HCT116 (cell line): ENCODE data around the gene KIAA0825. TPM values are rescaled to one million over a fixed set of nuclear protein-coding genes. Genes with fewer than 3 reads are reported as not detected.

Experiments used
- ATAC-seq: fragments of 200-7000 bp; cut with Tn5 transposase; 2 replicates; pipeline ENCODE4 v1.9.1; 2020; ENCODE audit warnings: mild to moderate bottlenecking, moderate library complexity
- BruUV-seq: library from RNA; stranded (reverse); fragments of 400-500 nt; replicated peaks from 2 replicates; lab custom pipeline; 2021; lab: Mats Ljungman, UMichigan
- CTCF ChIA-PET: fragments of 300-600 bp; sonication (Branson Sonifier 250); formaldehyde crosslinking; loops from one replicate; lab custom pipeline; 2021; ENCODE audit warnings: antibody characterized with exemption; lab: Charles Lee
- POLR2A ChIA-PET: fragments of 300-600, 350-600 bp; sonication (Branson Sonifier 250); formaldehyde crosslinking; loops from one replicate; lab custom pipeline; 2021; ENCODE audit warnings: antibody characterized with exemption; lab: Charles Lee
- RAD21 ChIA-PET, 2 experiments: fragments of 300-600 bp; sonication (Branson Sonifier 250); formaldehyde crosslinking; loops; one replicate each; lab custom pipeline; 2023; ENCODE audit warnings: low total read pairs in 2 of 2; ENCODE audit not compliant: uncharacterized antibody in 2 of 2, unreplicated experiment in 2 of 2, low non-redundant PET in 1 of 2; lab: Charles Lee
- DNase-seq: peaks from one replicate; pipeline ENCODE4 v3.0.0-alpha.2; 2010; ENCODE audit warnings: low read depth, low spot score
- H2AFZ ChIP-seq: fragments of 200-600 bp; shearing (Covaris generic), sonication (generic); 2 replicates; pipeline ENCODE4 v1.6.1; 2017; ENCODE audit warnings: low read depth, mixed run types, mixed read lengths, antibody characterized with exemption, low read length; ENCODE audit not compliant: poor library complexity, severe bottlenecking
- H3K27ac ChIP-seq: 2 replicates; pipeline ENCODE4 v1.5.1; 2012; ENCODE audit warnings: low read depth, low read length
- H3K27me3 ChIP-seq: fragments of 200-600 bp; sonication (generic); 2 replicates; pipeline ENCODE4 v1.6.1; 2016; ENCODE audit warnings: mixed run types, low read length, mixed read lengths; ENCODE audit not compliant: insufficient read depth
- H3K36me3 ChIP-seq, 2 experiments: fragments of 200-500 bp in 1 of 2; fragments of 200-600 bp in 1 of 2; sonication (Bioruptor generic) in 1 of 2; sonication (generic) in 1 of 2; 2 replicates each; pipeline versions ENCODE4 v1.5.1 to v1.6.1; 2014 to 2016; ENCODE audit warnings: low read length in 2 of 2, inconsistent platforms in 1 of 2, mixed read lengths in 1 of 2, mixed run types in 1 of 2; ENCODE audit not compliant: insufficient read depth in 2 of 2, control insufficient read depth in 1 of 2
- H3K4me1 ChIP-seq, 2 experiments: fragments of 200-600 bp in 1 of 2; sonication (generic) in 1 of 2; 2 replicates each; pipeline versions ENCODE4 v1.5.1 to v1.6.1; 2012 to 2017; ENCODE audit warnings: low read length in 2 of 2, inconsistent platforms in 1 of 2, mild to moderate bottlenecking in 1 of 2, mixed read lengths in 1 of 2, mixed run types in 1 of 2, moderate library complexity in 1 of 2; ENCODE audit not compliant: insufficient read depth in 2 of 2, control insufficient read depth in 1 of 2
- H3K4me2 ChIP-seq: fragments of 200-600 bp; sonication (generic); 2 replicates; pipeline ENCODE4 v1.6.1; 2017; ENCODE audit warnings: mixed run types, low read length, mixed read lengths
- H3K4me3 ChIP-seq, 2 experiments: fragments of 200-600 bp in 1 of 2; sonication (generic) in 1 of 2; replicated peaks in 1 of 2; 2 replicates each; pipeline ENCODE4 v1.5.1; 2011 to 2016; ENCODE audit warnings: low read length in 2 of 2, control low read depth in 1 of 2, low read depth in 1 of 2, mild to moderate bottlenecking in 1 of 2, mixed read lengths in 1 of 2, mixed run types in 1 of 2
- H3K79me2 ChIP-seq: fragments of 200-600 bp; sonication (generic); 2 replicates; pipeline ENCODE4 v1.6.1; 2017; ENCODE audit warnings: mild to moderate bottlenecking, mixed run types, low read length, moderate library complexity, mixed read lengths; ENCODE audit not compliant: insufficient read depth
- H3K9ac ChIP-seq: fragments of 200-600 bp; sonication (generic); 2 replicates; pipeline ENCODE4 v1.6.1; 2016; ENCODE audit warnings: low read length, mixed read lengths
- H3K9me2 ChIP-seq: fragments of 200-600 bp; sonication (generic), shearing (Covaris generic); 2 replicates; pipeline ENCODE4 v1.6.1; 2017; ENCODE audit warnings: mixed run types, mild to moderate bottlenecking, moderate library complexity; ENCODE audit not compliant: insufficient read depth
- H3K9me3 ChIP-seq, 2 experiments: fragments of 200-500 bp in 1 of 2; fragments of 200-600 bp in 1 of 2; sonication (Bioruptor generic) in 1 of 2; sonication (generic) in 1 of 2; 2 replicates each; pipeline ENCODE4 v1.6.1; 2014 to 2017; ENCODE audit warnings: low read length in 2 of 2, mixed read lengths in 2 of 2, inconsistent platforms in 1 of 2, low read depth in 1 of 2, mild to moderate bottlenecking in 1 of 2, mixed run types in 1 of 2, moderate library complexity in 1 of 2; ENCODE audit not compliant: control insufficient read depth in 1 of 2, insufficient read depth in 1 of 2
- H4K20me1 ChIP-seq: fragments of 200-600 bp; sonication (generic), shearing (Covaris generic); 2 replicates; pipeline ENCODE4 v1.6.1; 2017; ENCODE audit warnings: mixed run types, mild to moderate bottlenecking, moderate library complexity; ENCODE audit not compliant: insufficient read depth
- CEBPB ChIP-seq: IDR thresholded peaks from 2 replicates; pipeline ENCODE4 v1.6.1; 2012; ENCODE audit warnings: low read depth
- ELF1 ChIP-seq: IDR thresholded peaks from 2 replicates; pipeline ENCODE4 v1.6.1; 2012; ENCODE audit warnings: low read depth, borderline replicate concordance
- EZH2phosphoT487 ChIP-seq: fragments of 200-600 bp; IDR thresholded peaks from 2 replicates; pipeline ENCODE4 v1.6.1; 2018; ENCODE audit warnings: antibody characterized with exemption, borderline replicate concordance
- FOSL1 ChIP-seq: IDR thresholded peaks from 2 replicates; pipeline ENCODE4 v1.6.1; 2012; ENCODE audit warnings: low read depth
- JUND ChIP-seq: IDR thresholded peaks from 2 replicates; pipeline ENCODE4 v1.6.1; 2012
- MAX ChIP-seq: IDR thresholded peaks from 2 replicates; pipeline ENCODE4 v1.6.1; 2012
- POLR2AphosphoS5 ChIP-seq: IDR thresholded peaks from 2 replicates; pipeline ENCODE4 v1.6.1; 2011; ENCODE audit warnings: mild to moderate bottlenecking, low read depth, low read length, moderate library complexity
- TCF7L2 ChIP-seq: IDR thresholded peaks from 2 replicates; pipeline ENCODE4 v1.7.0; 2011; ENCODE audit warnings: borderline replicate concordance, inconsistent platforms; ENCODE audit not compliant: insufficient read depth, insufficient read length; ENCODE audit errors: extremely low read depth
- ZFX ChIP-seq: fragments of 450-650 bp; IDR thresholded peaks from 2 replicates; pipeline ENCODE4 v1.6.1; 2017
- intact Hi-C: fragments of 100-400 bp; cut with micrococcal nuclease; formaldehyde crosslinking; loops from 2 replicates; pipeline ENCODE4 v1.10.0; 2022
- total RNA-seq: library from RNA; stranded (reverse); gene quantifications from one replicate; pipeline ENCODE4 v1.2.1, GENCODE V29; 2021; ENCODE audit not compliant: unreplicated experiment
- TF ChIP-seq, protein P1 (sequence below), 3 experiments: fragments of 200-600 bp in 1 of 3; sonication (generic) in 1 of 3; IDR thresholded peaks in 2 of 3; conservative IDR thresholded peaks in 1 of 3; 2 replicates each; pipeline ENCODE4 v1.5.1; 2012 to 2017; ENCODE audit warnings: low read depth in 2 of 3, low read length in 2 of 3, antibody characterized with exemption in 1 of 3, borderline replicate concordance in 1 of 3, control low read depth in 1 of 3, mild to moderate bottlenecking in 1 of 3, mixed read lengths in 1 of 3, mixed run types in 1 of 3, moderate library complexity in 1 of 3; ENCODE audit not compliant: insufficient read depth in 1 of 3
- TF ChIP-seq, protein P2 (sequence below): IDR thresholded peaks from 2 replicates; pipeline ENCODE4 v1.6.1; 2012
- TF ChIP-seq, protein P3 (sequence below): IDR thresholded peaks from 2 replicates; pipeline ENCODE4 v1.6.1; 2012; ENCODE audit warnings: low read depth

KIAA0825 gene
- total RNA-seq, 1 experiment from 2014 or later: 1.4 TPM

DNA sequence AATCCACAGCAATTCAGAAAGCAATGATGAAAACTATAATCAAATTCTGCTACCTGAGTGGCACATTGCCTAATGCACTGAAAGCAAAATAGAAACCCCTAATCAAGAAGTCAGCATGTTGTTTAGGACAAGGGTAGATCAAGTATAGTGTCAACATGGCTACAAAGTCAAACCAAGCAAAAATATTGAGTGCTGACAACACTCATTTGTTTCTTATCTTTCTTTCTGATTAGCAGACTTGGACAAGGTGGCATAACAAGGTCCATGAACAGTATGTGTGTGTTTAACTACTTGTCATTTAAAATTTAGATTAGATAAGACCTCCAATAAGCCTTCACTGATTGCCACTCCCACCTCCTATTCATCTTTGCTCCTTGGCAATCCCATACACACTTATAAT, 332.4 kb downstream of the KIAA0825 start:
- DNase-seq (no peak), ATAC-seq (no peak)
- Histone ChIP-seq H3K27me3 (no peaks in the 10 kb centered on the region), H3K4me1 (no peaks in the 10 kb centered on the region), H3K4me2 (no peak overlapping the region), H3K9ac (no peak overlapping the region), H2AFZ (no peak overlapping the region), H3K4me3 (no peak overlapping the region), H3K9me3 (no peaks in the 10 kb centered on the region), H3K36me3 (no peaks in the 10 kb centered on the region), H3K79me2 (no peaks in the 10 kb centered on the region), H3K27ac (no peak overlapping the region), H3K9me2 (no peaks in the 10 kb centered on the region), H4K20me1 (no peaks in the 10 kb centered on the region; the same call in 1 of the 2 replicates)
- CTCF ChIA-PET: no interaction called here
- POLR2A ChIA-PET: no interaction called here
- BruUV-seq: no TSS peak
- RAD21 ChIA-PET: no interaction called here
- TF ChIP-seq, protein P1, sequence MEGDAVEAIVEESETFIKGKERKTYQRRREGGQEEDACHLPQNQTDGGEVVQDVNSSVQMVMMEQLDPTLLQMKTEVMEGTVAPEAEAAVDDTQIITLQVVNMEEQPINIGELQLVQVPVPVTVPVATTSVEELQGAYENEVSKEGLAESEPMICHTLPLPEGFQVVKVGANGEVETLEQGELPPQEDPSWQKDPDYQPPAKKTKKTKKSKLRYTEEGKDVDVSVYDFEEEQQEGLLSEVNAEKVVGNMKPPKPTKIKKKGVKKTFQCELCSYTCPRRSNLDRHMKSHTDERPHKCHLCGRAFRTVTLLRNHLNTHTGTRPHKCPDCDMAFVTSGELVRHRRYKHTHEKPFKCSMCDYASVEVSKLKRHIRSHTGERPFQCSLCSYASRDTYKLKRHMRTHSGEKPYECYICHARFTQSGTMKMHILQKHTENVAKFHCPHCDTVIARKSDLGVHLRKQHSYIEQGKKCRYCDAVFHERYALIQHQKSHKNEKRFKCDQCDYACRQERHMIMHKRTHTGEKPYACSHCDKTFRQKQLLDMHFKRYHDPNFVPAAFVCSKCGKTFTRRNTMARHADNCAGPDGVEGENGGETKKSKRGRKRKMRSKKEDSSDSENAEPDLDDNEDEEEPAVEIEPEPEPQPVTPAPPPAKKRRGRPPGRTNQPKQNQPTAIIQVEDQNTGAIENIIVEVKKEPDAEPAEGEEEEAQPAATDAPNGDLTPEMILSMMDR (IDR thresholded peaks at IDR 0.05 in 2 of 3, conservative IDR thresholded peaks at IDR 0.05 in 1 of 3; ENCODE audit: borderline replicate concordance in 1 of 3, insufficient read depth in 1 of 3, low read depth in 2 of 3, low read length in 2 of 3): no peak
- TF ChIP-seq POLR2AphosphoS5 (no peak), MAX (no peak), ZFX (no peak), CEBPB (no peak)
- intact Hi-C loops: no loop called here

DNA sequence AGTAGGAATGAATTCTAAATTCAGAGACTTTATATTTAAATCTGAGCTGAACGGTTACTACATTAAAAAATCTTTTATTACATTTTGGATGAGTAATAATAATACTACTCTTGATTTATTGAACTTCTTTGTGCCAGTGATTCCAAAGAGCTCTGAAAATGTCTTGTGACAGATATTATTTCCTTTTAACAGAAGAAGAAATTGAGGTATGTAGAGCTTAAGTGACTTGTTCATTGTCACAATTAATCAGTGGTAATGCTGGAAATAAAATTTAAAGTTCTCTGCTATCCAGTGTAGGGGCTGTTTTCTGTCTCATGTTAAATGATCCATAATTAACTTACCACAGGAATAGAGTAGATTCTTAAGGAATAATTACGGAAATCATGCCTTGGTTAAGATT, 335.3 kb downstream of the KIAA0825 start:
- H3K9me3 ChIP-seq: no peaks in the 10 kb centered on the region
- H3K9ac ChIP-seq: no peak overlapping the region
- RAD21 ChIA-PET: no interaction called here
- H3K4me2 ChIP-seq: no peak overlapping the region
- no peaks in the 10 kb centered on the region; the same call in 1 of the 2 replicates for H4K20me1 ChIP-seq
- ATAC-seq: no peak
- intact Hi-C loops: no loop called here
- no peaks in the 10 kb centered on the region for H3K36me3 ChIP-seq
- H2AFZ ChIP-seq: no peak overlapping the region
- CTCF ChIA-PET: no interaction called here
- H3K4me3 ChIP-seq: no peak overlapping the region
- DNase-seq: no peak
- POLR2A ChIA-PET: no interaction called here
- H3K4me1 ChIP-seq: no peaks in the 10 kb centered on the region
- H3K9me2 ChIP-seq: no peaks in the 10 kb centered on the region
- no TSS peak for BruUV-seq
- H3K79me2 ChIP-seq: no peaks in the 10 kb centered on the region
- H3K27me3 ChIP-seq: no peaks in the 10 kb centered on the region
- H3K27ac ChIP-seq: no peak overlapping the region
- TF ChIP-seq, protein P1 (IDR thresholded peaks at IDR 0.05 in 2 of 3, conservative IDR thresholded peaks at IDR 0.05 in 1 of 3; ENCODE audit: borderline replicate concordance in 1 of 3, insufficient read depth in 1 of 3, low read depth in 2 of 3, low read length in 2 of 3): no peak
- TF ChIP-seq TCF7L2: no peak
- TF ChIP-seq EZH2phosphoT487: no peak
- TF ChIP-seq, protein P2, sequence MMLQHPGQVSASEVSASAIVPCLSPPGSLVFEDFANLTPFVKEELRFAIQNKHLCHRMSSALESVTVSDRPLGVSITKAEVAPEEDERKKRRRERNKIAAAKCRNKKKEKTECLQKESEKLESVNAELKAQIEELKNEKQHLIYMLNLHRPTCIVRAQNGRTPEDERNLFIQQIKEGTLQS: no peak
- no peak for TF ChIP-seq FOSL1
- no peak for TF ChIP-seq JUND
- TF ChIP-seq ELF1: no peak
- TF ChIP-seq POLR2AphosphoS5: no peak
- TF ChIP-seq, protein P3, sequence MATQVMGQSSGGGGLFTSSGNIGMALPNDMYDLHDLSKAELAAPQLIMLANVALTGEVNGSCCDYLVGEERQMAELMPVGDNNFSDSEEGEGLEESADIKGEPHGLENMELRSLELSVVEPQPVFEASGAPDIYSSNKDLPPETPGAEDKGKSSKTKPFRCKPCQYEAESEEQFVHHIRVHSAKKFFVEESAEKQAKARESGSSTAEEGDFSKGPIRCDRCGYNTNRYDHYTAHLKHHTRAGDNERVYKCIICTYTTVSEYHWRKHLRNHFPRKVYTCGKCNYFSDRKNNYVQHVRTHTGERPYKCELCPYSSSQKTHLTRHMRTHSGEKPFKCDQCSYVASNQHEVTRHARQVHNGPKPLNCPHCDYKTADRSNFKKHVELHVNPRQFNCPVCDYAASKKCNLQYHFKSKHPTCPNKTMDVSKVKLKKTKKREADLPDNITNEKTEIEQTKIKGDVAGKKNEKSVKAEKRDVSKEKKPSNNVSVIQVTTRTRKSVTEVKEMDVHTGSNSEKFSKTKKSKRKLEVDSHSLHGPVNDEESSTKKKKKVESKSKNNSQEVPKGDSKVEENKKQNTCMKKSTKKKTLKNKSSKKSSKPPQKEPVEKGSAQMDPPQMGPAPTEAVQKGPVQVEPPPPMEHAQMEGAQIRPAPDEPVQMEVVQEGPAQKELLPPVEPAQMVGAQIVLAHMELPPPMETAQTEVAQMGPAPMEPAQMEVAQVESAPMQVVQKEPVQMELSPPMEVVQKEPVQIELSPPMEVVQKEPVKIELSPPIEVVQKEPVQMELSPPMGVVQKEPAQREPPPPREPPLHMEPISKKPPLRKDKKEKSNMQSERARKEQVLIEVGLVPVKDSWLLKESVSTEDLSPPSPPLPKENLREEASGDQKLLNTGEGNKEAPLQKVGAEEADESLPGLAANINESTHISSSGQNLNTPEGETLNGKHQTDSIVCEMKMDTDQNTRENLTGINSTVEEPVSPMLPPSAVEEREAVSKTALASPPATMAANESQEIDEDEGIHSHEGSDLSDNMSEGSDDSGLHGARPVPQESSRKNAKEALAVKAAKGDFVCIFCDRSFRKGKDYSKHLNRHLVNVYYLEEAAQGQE: no peak
